H4 (cell line): ENCODE results near the gene CSDE1. TPM values are rescaled to one million over a fixed set of nuclear protein-coding genes. Genes with fewer than 3 reads are reported as not detected.

Experiments
- DNase-seq: peaks from one replicate; pipeline ENCODE4 v3.0.0-alpha.2; 2015; ENCODE audit warnings: low spot score
- total RNA-seq: library from RNA; depleted of rRNA; stranded (reverse); fragments of >200 nt; shearing (Covaris generic); gene quantifications from 2 replicates; pipeline ENCODE4 v1.2.3, GENCODE V29; 2014

Gene CSDE1
- total RNA-seq, 1 experiment from 2014 or later, result 429 TPM

- no peak for DNase-seq
Measured at GRCh38 chr1:114701931-114702330, 55.9 kb downstream of the CSDE1 start.

- DNase-seq, result no peak
Measured at GRCh38 chr1:114700036-114700600, 57.7 kb downstream of the CSDE1 start.

- no peak for DNase-seq
Measured at GRCh38 chr1:114696810-114697209, 61.0 kb downstream of the CSDE1 start.

GRCh38 chr1:114695430-114696058, 62.2 kb downstream of the CSDE1 start, which contains the start of gene AMPD1:
Gene AMPD1 (minus strand): TSS chr1:114695546. CDS start chr1:114695471, 75 bp downstream.
- DNase-seq, result no peak

GRCh38 chr1:114694540-114695310, 63.1 kb downstream of the CSDE1 start:
- no peak for DNase-seq

GRCh38 chr1:114692947-114693346, 64.8 kb downstream of the CSDE1 start:
- no peak for DNase-seq

GRCh38 chr1:114691061-114691460, 66.7 kb downstream of the CSDE1 start:
- peak; percentile 37 for DNase-seq

- no peak for DNase-seq
Measured at GRCh38 chr1:114690148-114690547, 67.6 kb downstream of the CSDE1 start.

GRCh38 chr1:114688526-114688925, 69.3 kb downstream of the CSDE1 start:
- DNase-seq, result no peak

GRCh38 chr1:114685851-114686250, 71.9 kb downstream of the CSDE1 start:
- no peak for DNase-seq

GRCh38 chr1:114677691-114678090, 80.1 kb downstream of the CSDE1 start:
- no peak for DNase-seq

- DNase-seq, result no peak
Measured at GRCh38 chr1:114676115-114676514, 81.7 kb downstream of the CSDE1 start.

GRCh38 chr1:114671939-114672275, 85.9 kb downstream of the CSDE1 start:
- no peak for DNase-seq

- no peak for DNase-seq
Measured at GRCh38 chr1:114671011-114671938, 86.5 kb downstream of the CSDE1 start.

GRCh38 chr1:114670083-114671010, 87.4 kb downstream of the CSDE1 start:
- DNase-seq, result peak; percentile 70

GRCh38 chr1:114669562-114670082, 88.2 kb downstream of the CSDE1 start, which contains the start of gene DENND2C:
Gene DENND2C (minus strand): TSS chr1:114670049. CDS start chr1:114625984, 44,065 bp downstream.
- DNase-seq, result no peak

- DNase-seq, result no peak
Measured at GRCh38 chr1:114668784-114669561, 88.8 kb downstream of the CSDE1 start.

- DNase-seq, result no peak
Measured at GRCh38 chr1:114668373-114668772, 89.4 kb downstream of the CSDE1 start.

- no peak for DNase-seq
Measured at GRCh38 chr1:114666954-114667353, 90.8 kb downstream of the CSDE1 start.
